Bronchial epithelial cell (primary cell): ENCODE measurements around the gene PVALEF. TPM values are rescaled to one million over a fixed set of nuclear protein-coding genes. Genes with fewer than 3 reads are reported as not detected.

Experiments used
- DNase-seq: peaks from one replicate; pipeline ENCODE4 v3.0.0-alpha.2; 2010; ENCODE audit warnings: low read depth
- FAIRE-seq: peaks from 2 replicates; lab custom pipeline; 2011; peaks lifted over from hg19 to GRCh38; lab: Jason Lieb, UNC
- H3K27me3 ChIP-seq: 2 replicates; pipeline ENCODE4 v1.5.1; 2011; ENCODE audit warnings: low read length; ENCODE audit not compliant: control insufficient read depth, insufficient read depth
- H3K36me3 ChIP-seq: 2 replicates; pipeline ENCODE4 v1.5.1; 2011; ENCODE audit warnings: low read length; ENCODE audit not compliant: control insufficient read depth, insufficient read depth
- H3K4me3 ChIP-seq: 2 replicates; pipeline ENCODE4 v1.5.1; 2011; ENCODE audit warnings: mild to moderate bottlenecking, low read depth, low read length, control low read depth
- total RNA-seq: library from RNA; depleted of rRNA; stranded (reverse); fragments of >200 nt; gene quantifications from 2 replicates; pipeline ENCODE4 v1.2.1, GENCODE V29; 2014
- TF ChIP-seq, protein P1 (sequence below): IDR thresholded peaks from 2 replicates; pipeline ENCODE4 v1.5.1; 2011; ENCODE audit warnings: mild to moderate bottlenecking, moderate library complexity, low read length, control low read depth, inconsistent platforms; ENCODE audit not compliant: insufficient read depth, severe bottlenecking

Gene PVALEF
- total RNA-seq, 1 donor from 2014 or later: not detected

- peaks cover 1% of the 10 kb centered on the region for H3K27me3 ChIP-seq
- DNase-seq (no peak), FAIRE-seq (no peak)
- H3K4me3 ChIP-seq: no peak overlapping the region
- TF ChIP-seq, protein P1, sequence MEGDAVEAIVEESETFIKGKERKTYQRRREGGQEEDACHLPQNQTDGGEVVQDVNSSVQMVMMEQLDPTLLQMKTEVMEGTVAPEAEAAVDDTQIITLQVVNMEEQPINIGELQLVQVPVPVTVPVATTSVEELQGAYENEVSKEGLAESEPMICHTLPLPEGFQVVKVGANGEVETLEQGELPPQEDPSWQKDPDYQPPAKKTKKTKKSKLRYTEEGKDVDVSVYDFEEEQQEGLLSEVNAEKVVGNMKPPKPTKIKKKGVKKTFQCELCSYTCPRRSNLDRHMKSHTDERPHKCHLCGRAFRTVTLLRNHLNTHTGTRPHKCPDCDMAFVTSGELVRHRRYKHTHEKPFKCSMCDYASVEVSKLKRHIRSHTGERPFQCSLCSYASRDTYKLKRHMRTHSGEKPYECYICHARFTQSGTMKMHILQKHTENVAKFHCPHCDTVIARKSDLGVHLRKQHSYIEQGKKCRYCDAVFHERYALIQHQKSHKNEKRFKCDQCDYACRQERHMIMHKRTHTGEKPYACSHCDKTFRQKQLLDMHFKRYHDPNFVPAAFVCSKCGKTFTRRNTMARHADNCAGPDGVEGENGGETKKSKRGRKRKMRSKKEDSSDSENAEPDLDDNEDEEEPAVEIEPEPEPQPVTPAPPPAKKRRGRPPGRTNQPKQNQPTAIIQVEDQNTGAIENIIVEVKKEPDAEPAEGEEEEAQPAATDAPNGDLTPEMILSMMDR: no peak
- H3K36me3 ChIP-seq: no peaks in the 10 kb centered on the region
These were observed 34.6 kb upstream of the PVALEF start for GRCh38 chr17:81130385-81131361.

DNA sequence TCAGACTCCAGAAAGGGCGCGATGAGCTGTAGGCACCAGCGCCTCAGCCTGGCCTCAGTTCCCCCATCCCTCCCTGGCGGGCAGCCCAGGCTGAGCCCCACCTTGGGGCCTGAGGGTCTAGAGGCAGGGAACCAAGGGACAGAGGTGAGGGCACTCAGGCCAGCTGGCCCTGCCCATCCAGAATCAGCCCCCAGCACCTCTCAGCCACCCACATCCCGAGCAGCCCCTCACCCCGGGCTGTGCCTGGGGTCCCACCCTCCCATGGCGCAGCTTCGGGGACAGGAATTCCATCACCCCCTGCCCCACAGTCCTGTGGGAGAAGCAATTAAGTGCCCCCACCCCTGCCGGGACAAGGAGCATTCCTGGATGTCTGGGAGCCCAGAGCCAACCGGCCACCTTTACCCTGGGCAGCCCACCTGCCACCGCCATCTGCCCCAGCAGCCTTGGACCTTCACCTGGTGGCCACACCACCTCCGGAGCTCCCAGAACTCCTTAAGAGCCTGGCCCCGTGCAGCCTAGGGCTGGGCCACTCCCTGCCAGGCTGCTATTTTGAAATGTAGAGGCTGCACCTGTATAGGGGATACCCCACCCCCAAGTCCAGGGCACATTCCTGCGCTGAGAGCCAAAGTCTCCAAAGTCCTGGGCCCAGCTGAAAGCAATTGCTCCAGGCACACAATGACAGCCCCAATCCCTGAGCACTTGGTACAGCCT lies 33.7 kb upstream of the PVALEF start:
- FAIRE-seq: no peak
- TF ChIP-seq, protein P1: no peak
- H3K4me3 ChIP-seq: no peak overlapping the region
- H3K36me3 ChIP-seq: no peaks in the 10 kb centered on the region
- peaks cover 1% of the 10 kb centered on the region for H3K27me3 ChIP-seq
- no peak for DNase-seq

DNA sequence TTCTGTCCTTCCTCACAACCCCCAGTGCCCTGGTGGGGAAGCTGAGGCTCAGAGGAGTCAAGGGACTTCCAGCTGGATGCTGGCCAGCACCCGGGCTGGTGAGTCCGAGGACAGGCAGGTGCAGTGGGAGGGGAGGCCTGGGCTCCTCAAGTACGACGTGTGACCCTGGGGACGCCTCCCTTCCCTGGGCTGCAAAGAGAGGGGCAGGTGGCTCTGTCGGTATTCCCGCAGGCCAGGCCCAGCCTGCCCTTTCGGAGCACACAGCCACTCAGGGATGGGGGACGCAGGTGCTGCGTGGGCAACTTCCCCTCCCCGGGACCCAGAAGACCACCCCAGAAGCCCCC lies 33.1 kb upstream of the PVALEF start:
- Histone ChIP-seq H3K27me3 (peaks cover 1% of the 10 kb centered on the region), H3K36me3 (no peaks in the 10 kb centered on the region), H3K4me3 (no peak overlapping the region)
- DNase-seq (no peak), FAIRE-seq (no peak)
- TF ChIP-seq, protein P1: no peak

- no peaks in the 10 kb centered on the region for H3K36me3 ChIP-seq
- DNase-seq (no peak), FAIRE-seq (no peak)
- no peak overlapping the region for H3K4me3 ChIP-seq
- peaks cover 1% of the 10 kb centered on the region for H3K27me3 ChIP-seq
- TF ChIP-seq, protein P1: no peak
These were observed 32.3 kb upstream of the PVALEF start for GRCh38 chr17:81132770-81133723.

DNA sequence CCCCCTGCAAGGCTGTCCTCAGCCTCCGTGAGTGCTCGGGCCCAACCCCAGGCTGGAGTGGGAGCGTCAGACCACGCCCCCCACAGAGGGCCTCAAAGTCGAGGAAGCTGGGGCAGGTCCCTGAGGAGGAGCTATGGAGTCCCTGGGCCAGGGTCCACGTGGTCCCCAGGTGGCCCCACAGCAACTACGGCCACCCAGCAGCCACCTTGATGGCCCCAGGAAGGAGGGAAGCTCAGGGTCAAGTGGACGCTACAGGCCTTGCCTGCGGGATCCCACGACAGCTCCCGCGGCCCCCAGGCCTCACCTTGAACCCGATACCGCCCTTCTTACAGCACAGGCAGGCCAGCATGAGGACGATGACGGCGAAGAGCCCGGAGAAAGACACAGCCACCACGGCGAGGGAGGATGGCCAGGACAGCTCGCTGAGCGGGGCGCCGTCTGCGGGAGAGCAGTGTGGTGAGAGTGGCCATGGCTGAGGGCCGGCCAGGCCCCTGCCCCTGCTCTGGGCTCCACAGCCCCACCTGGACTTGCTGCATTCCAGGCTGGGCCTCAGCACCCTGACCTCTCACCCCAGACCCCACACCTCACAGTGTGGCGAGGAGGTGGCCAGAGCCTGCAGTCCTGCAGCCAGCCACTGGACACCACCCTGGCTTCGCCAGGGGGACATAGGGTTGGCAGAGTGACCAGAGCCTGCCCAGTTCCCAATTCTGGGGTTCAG lies 31.1 kb upstream of the PVALEF start:
- H3K36me3 ChIP-seq: no peaks in the 10 kb centered on the region
- TF ChIP-seq, protein P1: no peak
- no peak overlapping the region for H3K4me3 ChIP-seq
- no peak for FAIRE-seq
- no peak for DNase-seq
- no peaks in the 10 kb centered on the region for H3K27me3 ChIP-seq
